HG02943 (cell line): Measurements from ENCODE around the gene TNFRSF8.
"Not testable (repeated sequence)": the region's sequence is repeated elsewhere in the genome, so short reads cannot be mapped to it uniquely, and the experiment has no call there.

Source experiments
- ATAC-seq: cut with Tn5 transposase; IDR thresholded peaks from one replicate; pipeline ENCODE4 v1.9.1; 2021; ENCODE audit warnings: mild to moderate bottlenecking, low read depth, moderate library complexity; ENCODE audit not compliant: unreplicated experiment

The TNFRSF8 gene

DNA sequence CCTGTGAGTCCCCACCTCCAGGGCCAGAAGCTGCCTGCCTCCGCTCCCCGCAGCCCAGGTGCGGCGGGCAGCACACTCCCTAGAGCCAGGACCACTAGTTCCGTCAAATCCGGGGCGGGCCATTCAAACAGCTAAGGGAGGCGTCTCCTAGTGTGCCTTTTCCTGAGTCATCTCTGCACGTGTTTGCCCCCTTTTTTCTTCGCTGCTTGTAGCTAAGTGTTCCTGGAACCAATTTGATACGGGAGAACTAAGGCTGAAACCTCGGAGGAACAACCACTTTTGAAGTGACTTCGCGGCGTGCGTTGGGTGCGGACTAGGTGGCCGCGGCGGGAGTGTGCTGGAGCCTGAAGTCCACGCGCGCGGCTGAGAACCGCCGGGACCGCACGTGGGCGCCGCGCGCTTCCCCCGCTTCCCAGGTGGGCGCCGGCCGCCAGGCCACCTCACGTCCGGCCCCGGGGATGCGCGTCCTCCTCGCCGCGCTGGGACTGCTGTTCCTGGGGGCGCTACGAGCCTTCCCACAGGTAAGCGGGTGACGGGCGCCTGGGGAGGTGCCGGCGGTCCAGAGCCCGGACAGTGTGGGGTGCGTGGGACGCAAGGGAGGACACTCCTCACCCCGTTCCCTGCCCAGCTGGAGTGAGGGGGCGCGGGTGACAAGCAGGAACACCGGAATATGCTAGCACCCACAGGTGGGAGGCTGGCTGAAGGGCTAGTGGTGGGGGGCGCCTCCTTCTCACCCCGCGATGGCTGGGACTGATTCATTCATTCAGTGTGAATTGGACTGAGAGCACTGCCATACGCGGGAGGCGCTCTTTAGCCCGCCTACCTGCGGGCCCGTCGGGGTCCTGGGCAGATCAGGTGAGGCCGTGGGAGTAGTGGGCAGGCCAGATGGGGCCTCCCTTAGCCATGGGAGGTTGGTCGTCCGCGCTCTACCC, at the start of gene TNFRSF8:
Gene TNFRSF8 (plus strand): TSS at position 163 of the 932 bp plus-strand sequence. CDS start 296 bp downstream, at position 459.
- no peak for ATAC-seq

DNA sequence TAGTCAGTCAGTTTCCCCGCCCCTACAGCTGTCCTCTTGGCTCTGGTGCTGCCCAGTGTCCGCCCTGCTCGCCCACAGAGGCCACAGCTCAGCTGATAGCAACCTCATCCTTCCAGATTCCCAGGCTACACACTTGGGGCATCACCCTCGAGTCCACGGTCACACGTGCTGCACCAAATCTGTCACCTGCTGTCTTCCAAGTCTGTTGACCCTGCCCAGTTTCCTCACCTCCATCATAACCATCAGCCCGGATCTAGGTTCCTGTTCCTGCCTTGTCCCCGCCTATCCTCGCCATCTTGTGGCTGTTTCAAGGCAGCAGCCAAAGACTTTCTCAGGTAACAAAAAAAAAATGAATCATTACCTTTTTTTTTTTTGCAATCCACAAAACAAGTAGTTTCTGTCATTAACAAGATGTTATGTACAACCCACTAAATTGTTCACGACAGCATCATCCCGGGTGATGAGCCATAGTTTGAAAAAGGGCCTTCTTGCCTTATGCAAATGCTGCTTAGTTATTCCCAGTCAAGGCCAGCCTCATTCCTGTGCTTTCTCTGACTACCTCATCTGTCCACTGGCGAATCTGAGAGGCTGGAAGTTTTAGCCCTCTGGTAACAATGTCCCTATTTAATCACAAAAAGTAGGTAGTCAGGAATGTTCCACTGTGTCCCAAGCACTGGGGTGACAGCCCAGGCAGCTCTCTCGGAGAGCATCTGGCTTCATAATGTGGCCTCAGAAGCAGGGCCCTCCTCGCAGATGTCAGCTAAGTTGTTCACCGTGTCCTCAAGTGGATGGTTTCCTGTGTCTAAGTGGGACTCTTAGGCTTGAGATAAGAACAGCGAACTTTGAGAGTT, 48.7 kb upstream of the TNFRSF8 start:
- ATAC-seq: no peak

DNA sequence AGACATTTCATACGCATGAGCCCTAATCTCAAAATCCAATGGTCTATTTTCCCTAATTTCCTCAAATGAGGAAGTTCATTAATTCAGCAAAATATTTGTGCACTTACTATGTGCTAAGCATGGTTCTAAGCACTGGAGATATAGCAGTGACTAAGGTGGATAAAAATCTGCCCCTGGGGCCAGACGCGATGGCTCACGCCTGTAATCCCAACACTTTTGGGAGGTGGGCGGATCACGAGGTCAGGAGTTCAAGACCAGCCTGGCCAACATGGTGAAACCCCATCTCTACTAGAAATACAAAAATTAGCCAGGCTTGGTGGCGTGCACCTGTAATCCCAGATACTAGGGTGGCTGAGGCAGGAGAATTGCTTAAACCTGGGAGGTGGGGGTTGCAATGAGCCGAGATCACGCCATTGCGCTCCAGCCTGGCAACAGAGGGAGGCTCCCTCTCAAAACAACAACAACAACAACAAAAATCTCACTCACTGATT, 48.1 kb upstream of the TNFRSF8 start:
- ATAC-seq: no peak

DNA sequence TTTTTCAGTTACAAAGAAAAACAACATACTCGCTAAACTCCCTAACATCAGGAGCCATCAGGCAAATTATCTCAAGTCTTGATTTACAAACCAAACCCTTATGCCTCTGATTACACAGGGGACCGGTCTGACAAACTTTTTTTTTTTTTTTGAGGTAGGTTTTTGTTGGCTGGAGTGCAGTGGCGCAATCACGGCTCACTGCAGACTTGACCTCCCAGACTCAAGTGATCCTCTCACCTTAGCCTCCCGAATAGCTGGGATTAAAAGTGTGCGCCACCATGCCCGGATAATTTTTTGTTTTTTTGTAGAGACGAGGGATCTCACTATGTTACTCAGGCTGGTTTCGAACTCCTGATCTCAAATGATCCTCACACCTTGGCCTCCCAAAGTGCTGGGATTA, 47.6 kb upstream of the TNFRSF8 start:
- no peak for ATAC-seq

DNA sequence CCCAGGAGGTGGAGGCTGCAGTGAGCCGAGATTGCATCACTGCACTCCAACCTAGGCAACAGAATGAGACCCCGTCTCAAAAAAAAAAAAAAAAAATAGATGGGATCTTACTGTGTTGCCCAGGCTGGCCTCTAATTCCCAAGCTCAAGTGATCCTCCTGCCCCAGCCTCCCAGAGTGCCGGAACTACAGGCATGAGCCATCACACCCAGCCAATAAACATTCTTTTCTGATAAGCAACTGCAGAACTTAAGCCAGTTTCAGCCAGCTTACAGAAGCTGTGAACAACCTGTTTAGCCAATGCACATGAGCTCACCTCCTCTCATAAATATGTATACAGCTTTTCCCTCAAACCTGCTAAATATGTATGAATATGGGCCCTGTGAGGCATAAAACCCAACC, 46.9 kb upstream of the TNFRSF8 start:
- no peak for ATAC-seq

DNA sequence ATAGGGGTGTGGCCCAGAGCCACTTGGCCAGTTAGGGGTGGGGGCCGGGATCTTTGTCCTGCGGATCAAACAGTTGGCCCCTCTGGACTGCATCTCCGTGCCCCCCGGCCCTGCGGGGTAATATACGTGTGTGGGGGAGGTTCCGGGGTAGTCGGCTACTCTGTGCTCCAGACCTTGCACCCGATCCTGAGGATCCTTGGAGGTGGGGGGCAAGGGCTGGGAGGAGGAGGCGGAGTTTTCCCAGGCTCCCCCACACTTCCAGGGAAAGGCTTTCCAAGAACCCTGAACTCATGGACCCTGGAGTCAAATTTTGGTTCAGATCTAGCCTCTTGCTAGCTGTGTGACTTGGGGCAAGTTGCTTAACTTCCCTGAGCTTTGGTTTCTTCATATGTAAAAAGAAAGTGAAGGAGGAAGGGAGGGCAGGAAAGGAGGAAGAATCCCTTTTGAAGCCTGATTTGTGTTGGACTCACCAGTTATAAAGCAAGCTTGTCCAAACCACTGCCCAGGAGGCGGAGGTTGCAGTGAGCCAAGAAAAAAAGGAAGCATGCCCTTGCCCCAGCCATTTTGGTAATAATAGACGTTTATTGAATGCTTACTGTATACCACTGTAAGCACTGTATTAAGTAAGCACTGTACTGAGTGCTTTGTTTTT, 43.1 kb upstream of the TNFRSF8 start:
- ATAC-seq: no peak

DNA sequence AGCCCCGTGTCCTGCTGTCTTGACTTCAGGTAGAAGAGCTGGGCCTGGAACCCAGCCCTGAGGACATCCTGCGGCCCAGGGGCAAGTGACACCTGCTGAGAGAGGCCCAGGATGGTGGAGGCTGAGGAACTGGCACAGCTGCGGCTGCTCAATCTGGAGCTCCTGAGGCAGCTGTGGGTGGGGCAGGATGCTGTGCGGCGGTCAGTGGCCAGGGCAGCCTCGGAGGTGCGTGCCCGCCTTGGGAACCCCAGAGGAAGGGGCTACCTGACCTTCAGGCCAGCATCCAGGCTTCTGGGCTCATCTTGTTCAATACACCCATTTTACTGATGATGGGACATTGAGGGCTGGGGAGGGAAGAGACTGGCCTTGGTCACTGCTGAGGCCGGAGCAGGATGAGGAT, 41.5 kb upstream of the TNFRSF8 start:
- no peak for ATAC-seq

DNA sequence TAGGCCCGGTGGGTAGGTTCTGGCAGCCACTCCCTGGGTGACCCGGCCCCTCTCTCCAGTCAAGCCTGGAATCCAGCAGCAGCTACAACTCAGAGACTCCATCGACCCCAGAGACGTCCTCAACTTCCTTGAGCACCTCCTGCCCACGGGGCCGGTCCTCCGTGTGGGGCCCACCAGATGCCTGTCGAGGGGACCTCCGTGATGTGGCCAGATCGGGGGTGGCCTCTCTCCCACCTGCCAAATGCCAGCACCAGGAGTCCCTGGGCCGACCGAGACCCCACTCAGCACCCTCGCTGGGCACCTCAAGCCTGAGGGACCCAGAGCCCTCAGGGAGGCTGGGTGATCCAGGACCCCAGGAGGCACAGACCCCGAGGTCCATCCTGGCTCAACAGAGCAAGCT, 41.1 kb upstream of the TNFRSF8 start:
- ATAC-seq: no peak

DNA sequence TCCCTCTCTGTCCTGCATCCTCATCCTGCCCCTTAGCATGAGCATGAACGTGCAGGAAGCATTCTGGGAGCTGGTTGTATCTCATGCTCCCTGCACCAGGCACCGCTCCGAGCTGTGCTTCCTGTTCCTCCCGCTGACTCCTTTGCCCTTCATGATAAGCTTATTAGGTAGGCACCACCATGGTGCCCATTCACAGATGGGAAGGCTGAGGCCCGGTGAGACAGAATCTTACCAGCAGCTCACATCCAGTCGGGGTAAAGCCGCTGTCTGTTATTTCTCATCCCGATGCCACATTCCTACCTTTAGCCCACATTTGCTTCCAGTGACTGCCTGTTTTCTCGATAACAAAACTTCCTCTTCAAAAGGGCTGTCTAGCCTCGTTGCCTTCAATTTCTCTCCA, 36.5 kb upstream of the TNFRSF8 start:
- ATAC-seq: no peak

DNA sequence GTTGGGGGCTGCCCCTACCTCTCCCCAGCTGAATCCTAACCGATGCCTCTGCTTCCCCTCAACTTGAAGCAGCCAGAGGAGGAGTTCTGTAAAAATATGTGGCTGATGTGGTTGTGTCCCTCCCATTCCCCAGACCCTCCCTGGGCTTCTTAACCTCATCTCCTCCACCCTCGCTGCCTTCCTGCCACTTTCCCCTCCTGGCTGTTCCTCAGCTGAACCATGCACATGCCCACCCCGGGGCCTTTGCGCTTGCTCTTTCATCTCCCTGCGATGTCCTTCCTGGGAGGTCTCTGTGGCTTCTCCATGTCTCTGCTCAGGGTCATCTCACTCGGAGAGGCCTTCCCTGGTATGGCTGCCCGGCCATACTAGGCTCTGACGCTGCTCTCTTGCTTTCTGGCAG, 34.9 kb upstream of the TNFRSF8 start:
- ATAC-seq: no peak

DNA sequence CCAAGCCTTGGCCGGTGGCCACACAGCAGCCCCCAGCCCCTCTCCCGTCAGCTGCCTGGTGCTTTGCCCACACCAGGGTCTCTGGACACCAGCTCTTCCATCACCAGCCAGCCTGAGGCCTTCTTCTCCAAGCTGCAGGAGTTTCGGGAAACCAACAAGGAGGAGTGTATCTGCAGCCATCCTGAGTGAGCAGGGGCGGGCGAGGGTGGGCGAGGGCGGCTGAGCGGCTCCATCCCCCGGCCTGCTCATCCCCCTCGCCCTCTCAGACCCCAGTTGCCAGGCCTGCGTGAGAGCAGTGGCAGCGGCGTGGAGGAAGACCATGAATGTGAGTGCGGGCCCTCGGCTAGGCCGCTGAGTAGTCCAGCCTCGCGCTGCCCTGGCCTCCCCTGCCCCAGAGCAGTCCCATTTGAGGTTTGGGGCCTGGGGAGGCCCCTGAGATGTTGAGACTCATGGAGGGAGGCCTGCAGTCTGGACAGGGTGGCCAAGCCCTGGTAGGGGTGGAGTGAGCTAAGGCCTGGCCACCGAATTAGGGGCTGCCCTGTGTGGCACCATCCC, 34.1 kb upstream of the TNFRSF8 start:
- no peak for ATAC-seq

DNA sequence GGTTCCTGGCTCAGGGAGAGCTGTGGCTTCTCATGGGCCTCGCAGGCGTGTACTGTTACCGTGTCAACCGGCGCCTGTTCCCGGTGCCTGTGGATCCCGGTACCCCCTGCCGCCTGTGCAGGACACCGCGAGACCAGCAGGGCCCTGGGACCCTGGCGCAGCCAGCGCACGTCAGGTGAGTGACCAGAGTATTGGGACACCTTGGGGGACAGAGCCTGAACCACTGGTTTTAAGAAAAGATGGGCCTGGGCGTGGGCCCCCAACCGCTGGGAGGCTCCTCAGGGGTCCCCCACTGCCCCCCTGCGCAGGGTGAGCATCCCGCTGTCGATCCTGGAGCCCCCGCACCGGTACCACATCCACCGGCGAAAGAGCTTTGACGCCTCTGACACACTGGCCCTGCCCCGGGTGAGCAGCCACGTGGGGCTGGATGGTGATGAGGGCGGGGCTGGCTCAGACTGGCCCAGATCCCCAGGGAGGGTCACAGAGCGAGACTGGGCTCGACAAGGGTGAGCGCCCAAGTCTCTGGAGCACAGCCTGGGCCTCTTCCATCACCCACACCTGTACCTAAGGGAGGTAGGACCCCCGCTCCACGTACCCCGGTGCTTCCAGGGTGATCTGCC, 33.3 kb upstream of the TNFRSF8 start:
- ATAC-seq: no peak

DNA sequence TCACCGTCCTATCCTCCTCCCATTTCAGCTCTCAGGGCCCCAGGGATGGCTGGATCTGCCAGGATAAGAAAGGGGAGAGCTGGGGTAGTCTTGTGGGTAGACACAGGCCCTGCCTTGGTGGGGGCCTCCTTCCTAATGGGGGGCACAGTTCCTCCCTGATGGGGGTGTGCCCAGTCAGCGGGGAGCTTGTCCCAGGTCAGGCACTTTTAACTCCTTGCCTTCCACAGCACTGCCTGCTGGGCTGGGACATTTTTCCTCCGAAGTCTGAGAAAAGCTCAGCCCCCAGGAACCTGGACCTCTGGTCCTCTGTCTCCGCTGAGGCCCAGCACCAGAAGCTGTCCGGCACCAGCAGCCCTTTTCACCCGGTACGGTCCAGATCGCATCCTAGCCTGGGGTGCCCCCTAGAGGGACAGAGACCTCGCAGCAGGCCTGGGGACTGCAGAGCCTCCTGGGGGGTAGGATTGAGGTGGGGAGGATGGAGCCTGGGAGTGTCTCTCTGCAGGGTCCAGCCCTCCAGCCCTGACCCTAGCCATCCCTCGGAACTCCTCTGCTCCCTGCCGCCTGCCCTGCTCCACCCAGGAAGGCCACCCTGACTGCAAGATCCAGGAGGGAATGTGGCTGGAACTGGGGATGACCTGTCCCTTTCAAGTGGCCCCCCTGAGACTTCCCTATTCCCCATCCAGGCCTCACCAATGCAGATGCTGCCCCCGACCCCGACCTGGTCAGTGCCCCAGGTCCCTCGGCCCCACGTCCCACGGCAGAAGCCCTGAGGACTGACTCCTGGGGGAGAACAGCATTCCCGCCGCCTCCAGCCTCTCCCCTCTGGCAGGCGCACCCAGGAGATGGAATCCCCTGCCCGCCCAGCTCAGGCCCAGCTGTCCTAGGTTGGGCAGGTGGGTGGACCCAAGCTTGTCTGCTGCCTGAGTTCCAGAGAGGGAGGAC, 31.8 kb upstream of the TNFRSF8 start:
- no peak for ATAC-seq

DNA sequence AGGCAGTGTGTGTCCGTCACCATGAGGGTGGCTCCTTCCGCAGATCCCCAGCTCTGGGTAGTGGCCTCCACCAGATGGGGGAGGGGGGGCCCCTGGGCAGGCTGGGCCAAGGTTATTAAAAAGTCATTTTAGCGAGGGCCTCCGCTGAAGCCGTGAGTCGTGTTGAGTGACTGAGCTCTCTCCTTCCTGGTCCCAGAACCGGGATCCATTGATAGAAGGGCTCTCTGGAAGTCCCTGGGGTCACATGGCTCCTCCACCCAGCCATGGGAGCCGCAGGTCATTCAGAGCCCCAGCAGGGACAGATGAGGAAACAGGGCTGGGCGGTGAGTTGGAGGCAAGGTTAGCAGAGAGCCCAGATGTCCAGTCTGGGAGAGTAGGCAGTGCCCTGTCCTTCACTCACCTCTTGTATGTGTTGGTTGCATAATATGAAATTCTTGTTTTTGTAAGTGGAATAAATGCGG, 30.9 kb upstream of the TNFRSF8 start:
- ATAC-seq: no peak

DNA sequence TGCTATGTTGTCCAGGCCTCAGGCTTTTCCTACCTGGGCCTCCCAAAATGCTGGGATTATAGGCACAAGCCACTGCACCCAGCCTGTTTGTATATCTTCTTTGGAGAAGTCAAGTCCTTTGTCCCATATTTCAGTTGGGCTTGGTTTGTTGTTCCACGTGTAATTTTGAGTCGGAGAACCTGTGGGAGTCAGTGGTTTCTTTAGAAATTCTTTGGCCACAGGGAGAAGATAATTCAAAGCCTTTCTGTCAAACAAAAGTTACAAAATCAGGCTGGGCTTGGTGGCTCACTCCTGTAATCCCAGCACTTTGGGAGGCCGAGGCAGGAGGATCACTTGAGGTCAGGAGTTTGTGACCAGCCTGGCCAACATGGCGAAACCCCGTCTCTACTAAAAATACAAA, 29.7 kb upstream of the TNFRSF8 start:
- not testable (repeated sequence) for ATAC-seq

DNA sequence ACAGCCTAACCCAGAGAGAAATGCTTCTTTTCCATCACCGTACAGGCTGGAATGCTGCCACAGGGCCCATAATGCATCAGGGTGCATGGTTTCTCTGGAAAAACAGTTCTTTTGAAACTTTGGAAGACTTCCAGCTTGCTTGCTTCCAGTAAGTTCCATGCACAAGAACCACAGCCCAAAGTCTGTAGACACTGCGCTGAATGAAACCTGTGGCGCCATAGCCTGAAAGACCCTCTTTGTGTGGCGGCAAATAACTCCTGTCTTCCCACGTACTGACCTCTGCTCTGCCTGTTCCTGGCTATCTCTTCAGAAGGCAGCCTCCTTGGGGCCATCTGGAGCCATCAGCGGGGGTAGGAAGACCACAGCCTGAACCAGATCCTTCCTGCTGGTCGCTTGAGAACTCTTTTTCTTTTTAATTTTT, 28.7 kb upstream of the TNFRSF8 start:
- no peak for ATAC-seq

DNA sequence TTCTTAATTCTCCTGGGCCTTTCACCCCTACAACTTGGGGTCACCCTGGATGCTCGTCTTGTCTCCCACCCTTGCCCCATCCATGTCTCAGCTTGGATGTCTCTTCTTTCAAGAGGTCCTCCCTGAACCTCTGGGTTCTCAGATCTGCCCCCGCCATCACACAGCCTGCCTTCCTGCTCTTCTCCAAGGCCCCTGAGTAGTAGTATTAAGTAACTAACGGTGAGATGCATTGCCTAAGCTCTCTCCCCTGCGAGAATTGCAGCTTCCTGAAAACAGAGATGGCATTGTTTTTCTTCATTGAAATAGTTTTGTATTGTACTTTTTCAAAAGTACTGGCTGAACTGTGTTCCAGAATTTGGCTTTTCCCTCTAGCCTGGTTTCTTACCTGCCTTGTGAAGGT, 27.8 kb upstream of the TNFRSF8 start:
- ATAC-seq: no peak

DNA sequence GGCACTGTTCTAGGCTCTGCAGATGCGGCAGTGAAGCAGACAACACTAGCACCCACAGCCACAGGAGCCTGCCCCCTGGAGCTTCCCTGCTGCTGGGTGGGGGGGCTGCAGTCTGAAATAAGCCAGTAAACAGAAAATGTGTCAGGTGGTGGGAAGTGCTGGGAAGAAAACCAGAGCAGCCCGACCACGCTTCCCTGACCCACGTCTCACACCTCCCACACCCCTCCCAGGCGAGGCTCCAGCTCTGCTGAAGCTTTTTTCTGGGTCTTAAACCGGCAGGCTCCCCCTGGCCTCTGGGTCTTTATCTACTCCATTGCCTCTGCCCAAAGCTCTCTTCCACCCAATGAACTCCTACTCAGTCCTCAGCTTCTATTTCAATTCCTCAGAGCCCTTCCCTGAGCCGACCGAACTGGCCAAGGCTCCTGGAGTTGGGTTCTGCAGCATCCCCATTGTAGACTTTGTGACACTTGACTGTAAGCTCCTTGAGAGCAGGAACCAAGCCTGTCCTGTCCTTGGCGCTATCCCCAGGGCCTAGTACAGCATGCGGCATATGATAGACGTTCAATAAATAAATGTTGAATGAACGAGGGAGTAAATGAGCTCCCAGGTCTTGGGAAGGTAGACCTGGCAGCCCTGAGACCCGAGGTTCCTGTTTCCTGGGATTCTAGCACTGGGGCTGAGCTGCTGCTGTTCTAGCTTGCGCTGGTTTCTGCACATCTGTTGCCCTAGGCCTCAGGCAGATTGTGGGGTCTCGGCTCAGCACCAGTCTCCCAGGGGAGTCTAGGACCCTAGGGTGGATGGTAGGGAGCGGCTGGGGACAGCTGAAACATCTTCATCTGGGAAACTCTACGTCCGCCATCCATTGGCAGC, 25.4 kb upstream of the TNFRSF8 start:
- no peak for ATAC-seq
